Occipital lobe (tissue), 2 donors: ENCODE data around the gene EFCAB11. TPM values are rescaled to one million over a fixed set of nuclear protein-coding genes. Genes with fewer than 3 reads are reported as not detected.

ENCODE experiments used
- DNase-seq: peaks from one replicate; lab custom pipeline; 2025; lab: John Stamatoyannopoulos, UW
- total RNA-seq: library from RNA; depleted of rRNA; stranded (reverse); fragments of >200 nt; gene quantifications from one replicate; pipeline ENCODE4 v1.2.3, GENCODE V29; 2014

The EFCAB11 gene
- total RNA-seq, 1 donor from 2014 or later = 3.7 TPM

DNA sequence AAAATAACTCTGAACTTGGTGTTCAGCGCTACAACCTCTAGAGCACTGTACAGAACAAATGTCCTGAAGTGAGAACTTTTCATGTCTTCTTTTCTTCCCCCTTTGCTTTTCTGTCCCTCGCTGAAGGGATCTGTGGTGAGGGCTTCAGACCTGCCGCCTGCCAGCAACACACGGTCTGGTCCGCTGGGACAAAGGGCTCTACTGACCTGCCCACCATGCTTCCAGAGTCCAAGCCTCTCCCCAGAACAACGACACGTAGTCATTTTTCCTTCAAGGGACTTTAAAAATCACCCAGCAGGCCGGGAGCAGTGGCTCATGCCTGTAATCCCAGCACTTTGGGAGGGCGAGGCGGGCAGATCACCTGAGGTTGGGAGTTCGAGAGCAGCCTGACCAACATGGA lies 140.4 kb downstream of the EFCAB11 start:
- DNase-seq = no peak

DNA sequence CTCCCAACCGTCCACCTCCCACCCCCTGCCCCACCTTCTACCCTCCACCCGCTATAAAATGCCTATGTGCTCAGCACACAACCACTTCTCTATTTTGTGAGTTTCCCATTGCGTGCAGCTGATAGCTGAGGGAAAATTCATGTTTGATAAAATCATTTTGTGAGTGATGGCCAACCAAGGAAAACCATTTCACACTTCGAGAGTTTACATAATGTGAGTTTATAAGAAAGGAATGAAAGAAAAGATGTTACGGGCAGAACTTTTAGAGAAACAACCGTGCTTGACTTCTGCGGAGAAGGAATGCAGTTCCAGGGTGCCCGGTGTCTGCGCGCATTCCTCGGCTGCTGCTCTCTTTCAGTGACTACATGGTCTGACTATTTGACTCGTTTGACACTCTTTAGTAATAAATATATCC lies 140.9 kb downstream of the EFCAB11 start:
- no peak for DNase-seq

DNA sequence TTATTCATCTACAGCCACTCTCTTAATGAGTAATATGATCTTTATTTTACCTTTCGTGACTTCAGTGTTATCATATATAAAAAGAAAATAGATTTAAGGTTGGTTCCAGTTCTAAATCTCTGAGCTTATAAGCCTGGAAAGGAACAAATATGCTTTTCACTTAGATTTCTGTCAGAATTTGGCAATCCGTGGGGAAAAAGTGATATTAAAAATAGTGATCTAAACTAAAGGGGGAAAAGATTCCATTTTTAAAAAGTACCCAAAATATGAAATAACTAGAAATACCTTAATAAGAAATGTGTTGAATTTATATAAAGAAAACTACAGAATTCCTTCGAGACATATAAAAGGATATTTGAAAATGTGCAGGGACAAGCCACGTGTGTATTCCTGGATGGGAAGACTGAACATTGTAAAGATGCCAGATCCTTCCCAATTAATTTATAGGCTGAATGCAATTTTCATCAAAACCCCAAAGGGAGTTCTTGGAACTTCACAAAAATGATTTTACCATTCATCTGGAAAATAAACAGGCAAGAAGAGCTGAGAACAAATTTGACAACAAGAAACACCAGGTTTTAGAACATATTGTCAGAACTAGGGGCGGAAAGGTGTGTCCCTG lies 142.5 kb downstream of the EFCAB11 start:
- DNase-seq = no peak

DNA sequence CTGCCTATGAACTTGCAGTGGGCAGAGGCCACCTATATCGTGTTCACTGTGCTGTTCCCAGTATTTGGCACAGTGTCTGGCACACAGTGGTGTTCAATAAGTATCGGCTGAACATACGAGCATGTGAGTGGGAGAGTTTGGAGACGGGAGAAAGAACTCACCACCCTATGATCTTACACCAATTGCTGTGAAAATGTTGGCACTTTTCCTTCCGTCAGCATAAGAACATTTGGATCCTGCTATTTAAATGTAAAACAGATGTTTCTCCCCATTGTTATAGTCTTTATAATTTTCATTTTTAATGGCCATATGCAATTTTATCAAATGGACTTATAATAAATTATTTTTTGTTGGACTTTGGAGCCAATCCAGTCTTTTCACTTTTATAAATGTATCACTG lies 144.4 kb downstream of the EFCAB11 start:
- no peak for DNase-seq

DNA sequence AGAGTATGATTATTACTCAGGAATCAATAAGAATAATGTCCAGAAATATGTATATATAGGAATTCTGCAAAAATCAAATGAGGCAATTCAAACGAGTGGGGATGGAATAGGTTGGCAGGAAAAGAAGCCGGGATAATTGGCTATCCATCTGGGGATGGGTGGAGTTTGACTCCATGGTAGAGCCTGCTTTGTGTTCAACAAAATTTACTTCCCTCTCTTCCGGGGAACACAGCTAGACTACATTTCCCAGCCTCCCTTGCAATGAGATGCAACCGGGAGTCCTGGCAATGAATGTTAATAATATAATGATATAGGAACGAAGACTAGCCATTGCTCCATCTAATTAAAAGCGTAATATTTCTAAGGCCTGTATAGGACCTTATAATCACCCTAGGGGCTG lies 146.6 kb downstream of the EFCAB11 start:
- no peak for DNase-seq

DNA sequence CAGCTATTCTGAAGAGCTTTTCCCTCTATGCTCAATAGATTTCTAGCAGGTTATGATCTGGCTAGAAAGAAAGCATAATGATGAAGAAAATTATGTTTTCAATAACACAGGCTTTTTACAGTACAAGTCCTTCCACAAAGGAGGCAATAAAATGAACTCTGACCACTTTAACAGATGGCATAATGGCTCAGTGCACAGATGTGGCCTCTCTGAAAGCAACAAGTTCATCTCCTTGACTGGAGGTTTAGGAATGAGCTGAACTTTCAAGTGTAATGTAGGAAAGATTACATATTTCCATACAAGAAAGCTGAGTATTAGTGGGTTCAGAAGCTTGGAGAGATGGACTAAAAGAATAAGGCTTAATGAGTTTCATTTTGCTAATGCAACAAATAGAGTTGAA lies 147.4 kb downstream of the EFCAB11 start:
- no peak for DNase-seq

DNA sequence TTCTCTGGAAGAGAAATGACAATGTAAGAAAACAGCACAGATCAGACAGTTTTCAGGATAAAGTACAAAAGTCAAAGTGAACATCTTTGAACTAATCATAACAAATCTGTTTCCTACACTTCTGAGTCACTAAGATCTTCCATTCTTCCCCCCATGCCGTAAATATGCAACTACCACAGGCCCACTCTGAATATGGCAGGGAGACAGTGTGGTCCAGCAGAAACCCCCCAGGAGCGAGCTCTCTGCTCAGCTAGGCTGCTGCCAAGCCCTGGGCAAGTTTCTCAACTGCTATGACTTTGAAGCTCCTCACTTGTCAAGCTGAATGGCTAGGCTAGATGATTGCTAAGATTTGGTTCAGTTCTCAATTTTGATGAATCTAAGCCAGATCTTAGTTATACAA lies 148.1 kb downstream of the EFCAB11 start:
- no peak for DNase-seq

DNA sequence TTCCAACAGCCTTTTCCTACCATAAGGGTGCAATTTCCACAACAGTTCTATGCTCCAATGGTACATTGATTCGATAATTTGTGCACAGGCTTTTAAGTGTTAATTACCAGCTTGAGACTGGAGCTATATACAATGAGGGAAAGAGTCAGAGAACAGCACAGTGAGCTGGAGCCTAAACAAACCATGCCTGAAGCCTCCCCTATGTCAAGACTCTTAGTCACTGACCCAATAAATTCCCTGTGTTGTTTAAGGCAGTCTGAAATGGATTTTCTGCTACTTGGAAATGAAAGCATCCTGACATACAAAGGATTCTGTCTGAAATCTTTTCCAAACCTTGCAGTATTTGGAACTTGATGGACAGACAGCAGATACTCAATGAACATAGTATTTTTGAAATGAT lies 149.0 kb downstream of the EFCAB11 start:
- DNase-seq = no peak

DNA sequence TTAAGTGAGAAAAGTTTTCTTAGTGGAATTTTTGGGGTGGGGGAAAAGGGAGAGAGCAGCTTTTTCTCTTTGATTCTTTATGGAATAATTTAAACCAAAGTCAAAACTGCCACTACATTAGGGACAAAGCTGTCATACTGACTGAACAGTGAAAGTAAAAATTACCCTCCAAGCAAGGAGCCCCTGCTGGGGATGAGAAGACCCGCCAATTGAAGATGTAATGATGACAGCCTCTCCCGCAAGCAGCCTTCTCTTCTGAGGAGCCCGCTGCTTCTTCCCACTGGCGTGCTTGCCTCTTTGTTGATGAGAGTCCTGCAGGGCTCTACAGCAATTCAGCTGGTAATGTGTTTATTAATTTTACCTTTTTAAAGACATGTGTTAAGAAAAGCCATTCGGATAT lies 151.0 kb downstream of the EFCAB11 start:
- no peak for DNase-seq

DNA sequence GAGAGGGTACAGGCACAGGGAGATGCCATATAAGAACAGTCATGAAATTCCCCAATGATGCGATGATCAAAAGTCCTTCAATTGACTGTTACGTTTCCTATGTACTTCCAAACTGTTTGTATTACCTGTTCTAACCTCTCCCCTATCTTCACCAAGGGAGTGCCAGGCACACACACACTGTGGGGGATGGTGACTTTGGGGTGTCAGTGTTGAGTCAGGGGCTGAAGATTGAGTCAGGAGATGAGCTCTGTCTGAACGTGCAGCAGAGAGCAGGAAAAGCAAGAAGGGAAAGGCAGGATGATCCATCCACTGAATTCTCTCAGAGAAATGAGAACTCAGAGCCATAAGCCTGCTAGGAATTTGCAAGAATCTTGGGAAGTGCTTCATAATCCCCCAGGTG lies 153.4 kb downstream of the EFCAB11 start:
- DNase-seq = no peak

DNA sequence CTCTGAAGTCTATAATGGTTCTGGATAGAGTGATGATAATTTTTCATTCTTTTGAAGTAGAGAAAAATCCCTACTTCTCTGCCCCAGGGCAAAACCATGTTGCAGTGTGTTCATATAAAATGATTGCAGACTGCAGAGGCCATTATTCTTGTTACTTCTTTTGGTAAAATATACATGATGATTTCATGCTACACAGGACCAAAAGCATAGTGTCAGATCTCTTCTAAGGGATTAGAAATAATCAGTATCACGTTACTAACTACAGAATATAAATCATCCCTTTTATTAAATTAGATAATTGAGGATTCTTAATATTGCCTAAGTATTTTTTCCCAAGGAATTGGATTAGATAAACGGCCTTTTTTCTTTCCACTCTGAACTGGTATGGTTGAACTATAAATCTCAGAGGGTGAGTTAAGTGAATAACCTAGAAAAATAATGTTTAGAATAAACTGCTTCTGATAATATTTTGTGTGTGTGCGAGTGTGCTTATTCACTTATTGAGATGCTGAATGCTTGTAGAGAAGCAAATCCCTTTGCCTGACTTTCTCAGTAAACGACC lies 156.2 kb downstream of the EFCAB11 start:
- no peak for DNase-seq

DNA sequence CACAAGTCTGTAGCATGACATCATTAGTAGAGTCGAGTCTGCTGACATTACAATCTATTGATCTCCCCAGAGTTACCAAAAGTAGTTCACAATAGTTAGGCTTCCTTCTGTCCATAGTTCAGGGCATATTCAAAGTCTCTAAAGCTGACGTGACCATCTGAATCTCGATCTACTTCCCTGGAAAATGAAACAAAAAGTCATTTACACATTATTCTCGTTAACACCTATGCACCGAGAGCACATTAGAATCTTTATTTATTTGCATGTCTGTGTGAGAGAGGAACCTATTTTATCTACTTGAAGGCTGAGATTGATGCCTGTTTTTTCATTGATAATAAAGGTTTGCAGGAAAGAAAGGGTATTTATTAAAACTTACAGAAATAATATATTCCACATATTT lies 157.4 kb downstream of the EFCAB11 start:
- DNase-seq = no peak

DNA sequence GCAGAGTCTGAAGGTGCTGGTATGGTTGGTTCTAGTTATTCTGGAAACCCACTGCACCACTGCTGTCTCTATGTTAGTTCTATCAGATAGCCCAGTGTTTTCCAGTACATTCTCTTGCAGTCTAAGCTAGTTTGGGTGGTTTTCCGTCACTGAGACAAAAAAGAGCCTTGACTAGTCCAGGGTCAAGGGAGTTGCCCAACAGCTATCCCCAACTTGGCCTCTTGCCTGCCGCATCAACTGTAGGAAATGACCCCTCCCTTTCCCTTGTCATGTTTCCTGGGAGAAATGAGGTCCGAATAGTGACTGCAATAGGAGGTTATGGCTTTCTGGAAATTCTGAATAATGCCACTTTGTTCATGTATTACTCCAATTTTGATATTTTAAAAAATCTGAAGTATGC lies 160.4 kb downstream of the EFCAB11 start:
- DNase-seq = no peak

DNA sequence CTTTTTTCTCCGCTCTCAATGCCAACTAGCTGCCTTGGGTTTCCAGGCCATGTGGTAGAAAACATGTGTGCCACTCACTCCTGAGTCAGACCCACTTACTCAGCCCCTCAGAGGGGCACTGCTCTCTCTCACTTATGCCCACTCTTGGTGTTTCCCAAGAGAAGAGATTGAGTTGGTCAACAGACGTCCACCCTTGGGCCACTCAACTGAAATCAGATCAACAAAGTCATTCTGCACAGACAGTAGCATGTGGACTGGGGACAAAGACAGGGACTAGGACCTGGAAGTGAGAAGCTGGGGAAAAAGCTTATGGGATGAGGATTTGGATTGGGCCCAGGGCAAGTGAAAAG lies 161.2 kb downstream of the EFCAB11 start:
- DNase-seq = no peak

DNA sequence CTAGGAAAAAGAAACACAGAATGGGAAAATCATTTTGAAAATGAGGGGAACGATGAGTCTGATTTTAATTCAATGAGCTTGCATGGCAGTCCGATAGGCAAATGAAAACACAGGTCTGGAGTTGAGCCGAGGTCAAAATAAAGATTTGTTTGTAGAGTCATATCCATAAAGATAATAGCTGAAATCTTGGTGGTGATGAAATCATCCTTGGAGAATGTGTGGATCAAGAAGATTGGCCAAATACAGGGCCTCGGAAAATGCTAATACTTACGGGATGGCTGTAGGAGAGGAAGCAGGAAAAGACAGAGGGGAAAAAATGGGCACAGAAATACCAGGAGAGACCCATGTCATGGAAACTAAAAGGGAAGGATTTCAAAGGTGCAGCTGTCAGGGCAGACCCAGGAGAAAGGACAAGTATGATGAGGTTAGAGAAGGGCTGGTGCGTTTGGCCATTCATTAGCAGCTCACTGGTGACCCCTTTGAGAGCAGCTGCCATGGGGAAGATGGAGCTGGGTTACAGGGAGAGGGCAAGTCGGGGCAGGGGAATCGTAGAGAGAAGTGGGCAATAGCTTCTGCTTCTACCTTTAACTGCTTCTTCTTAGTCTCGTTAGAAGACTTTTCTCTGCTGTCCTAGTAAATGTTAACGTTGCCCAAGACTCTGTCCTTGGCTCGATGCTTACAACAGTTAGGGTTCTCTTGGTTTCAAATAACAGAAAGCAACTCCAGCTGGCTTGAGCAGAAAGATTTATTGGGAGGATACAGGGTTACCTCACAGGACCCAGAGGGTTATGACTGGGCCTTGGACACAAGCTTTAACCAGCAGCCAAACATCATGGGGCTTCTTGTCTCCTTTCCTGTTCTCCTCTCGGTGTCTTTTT lies 161.8 kb downstream of the EFCAB11 start:
- no peak for DNase-seq

DNA sequence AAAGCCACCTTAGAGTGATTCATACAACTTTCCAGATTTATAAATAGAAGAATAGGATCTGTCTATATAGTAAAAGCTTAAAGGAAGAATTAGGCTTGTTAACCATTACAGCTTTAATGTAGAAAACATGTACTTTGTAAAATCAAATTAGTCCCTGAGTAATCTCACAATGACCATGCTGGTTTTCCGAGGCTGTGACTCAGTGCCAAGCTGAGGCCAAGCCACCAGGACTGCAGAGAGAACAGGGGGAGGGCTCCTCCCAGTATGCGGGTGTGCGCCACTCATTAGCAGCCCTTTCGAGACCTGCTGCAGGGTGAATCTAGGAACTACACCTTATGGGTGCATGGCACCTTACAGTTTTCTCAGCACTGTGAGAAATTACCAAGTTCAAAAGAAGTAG lies 167.0 kb downstream of the EFCAB11 start:
- no peak for DNase-seq

DNA sequence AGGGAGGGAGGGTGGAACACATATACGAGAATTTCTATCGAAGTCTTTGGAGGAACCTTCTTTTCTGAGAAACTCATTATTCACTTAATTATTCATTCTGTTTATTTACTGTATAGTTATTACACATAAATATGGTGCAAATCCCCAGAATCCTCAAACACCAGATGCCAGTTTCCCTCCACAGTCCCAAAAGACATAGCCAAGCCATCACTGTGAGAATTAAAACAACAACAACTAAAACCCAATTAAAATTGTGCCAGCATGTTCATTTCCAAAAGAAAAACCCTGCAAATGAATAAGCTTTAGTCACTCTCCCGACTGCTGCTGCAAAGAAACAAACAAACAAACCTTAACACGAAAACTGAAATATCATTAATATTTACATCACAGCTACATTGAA lies 173.5 kb downstream of the EFCAB11 start:
- no peak for DNase-seq

DNA sequence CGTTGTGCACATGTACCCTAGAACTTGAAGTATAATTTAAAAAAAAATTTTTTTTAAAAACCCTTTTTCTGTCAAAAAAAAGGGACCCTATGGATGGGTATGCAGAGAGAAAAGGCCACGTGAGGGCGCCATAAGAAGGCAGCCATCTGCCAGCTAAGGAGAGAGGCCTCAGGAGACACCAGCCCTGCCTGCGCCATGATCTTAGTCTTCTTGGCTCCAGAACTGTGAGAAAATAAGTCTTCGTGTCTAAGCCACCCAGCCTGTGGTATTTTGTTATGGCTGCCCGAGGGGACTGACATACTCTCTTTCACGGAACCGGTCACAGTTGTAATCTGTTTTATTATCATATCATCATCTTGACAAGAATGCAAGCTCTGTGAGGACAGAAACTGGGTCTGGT lies 174.8 kb downstream of the EFCAB11 start:
- no peak for DNase-seq

DNA sequence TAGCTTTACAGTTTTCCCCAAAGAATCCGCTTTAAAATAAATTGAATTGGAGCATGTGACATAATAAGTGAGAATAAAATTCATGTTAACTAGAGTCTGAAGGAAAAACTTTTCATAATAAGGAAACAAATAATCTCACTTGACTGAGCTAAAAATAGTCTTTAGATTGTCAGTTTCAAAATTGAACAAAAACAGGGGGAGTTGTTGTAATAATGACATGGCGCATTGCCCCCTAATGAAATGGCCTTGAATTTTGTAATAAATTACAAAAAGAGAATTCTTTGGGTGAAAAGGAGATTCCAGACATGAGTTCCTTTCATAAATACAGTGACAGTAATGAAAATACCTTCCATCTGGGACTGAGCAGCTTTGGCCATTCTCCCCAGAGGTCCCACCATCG lies 178.6 kb downstream of the EFCAB11 start:
- no peak for DNase-seq

DNA sequence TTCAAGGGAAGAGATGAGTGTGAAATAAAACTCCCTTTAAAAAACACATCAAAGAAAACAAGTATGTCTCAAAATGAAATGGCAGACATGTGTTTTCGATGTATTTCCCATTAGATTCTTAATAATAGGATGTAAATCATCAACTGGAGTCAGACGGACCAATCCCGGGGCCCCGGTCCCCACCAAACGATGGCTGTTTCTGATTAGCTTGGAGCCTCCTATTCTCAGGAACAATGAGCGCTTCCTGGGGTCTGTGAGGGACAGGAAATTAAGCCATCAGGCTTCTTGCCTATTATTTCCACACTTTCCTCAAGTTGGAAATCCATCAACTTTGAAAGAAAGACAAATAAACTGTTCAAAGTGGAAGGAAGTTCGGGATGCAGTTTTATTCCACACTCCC lies 179.4 kb downstream of the EFCAB11 start:
- DNase-seq = no peak

DNA sequence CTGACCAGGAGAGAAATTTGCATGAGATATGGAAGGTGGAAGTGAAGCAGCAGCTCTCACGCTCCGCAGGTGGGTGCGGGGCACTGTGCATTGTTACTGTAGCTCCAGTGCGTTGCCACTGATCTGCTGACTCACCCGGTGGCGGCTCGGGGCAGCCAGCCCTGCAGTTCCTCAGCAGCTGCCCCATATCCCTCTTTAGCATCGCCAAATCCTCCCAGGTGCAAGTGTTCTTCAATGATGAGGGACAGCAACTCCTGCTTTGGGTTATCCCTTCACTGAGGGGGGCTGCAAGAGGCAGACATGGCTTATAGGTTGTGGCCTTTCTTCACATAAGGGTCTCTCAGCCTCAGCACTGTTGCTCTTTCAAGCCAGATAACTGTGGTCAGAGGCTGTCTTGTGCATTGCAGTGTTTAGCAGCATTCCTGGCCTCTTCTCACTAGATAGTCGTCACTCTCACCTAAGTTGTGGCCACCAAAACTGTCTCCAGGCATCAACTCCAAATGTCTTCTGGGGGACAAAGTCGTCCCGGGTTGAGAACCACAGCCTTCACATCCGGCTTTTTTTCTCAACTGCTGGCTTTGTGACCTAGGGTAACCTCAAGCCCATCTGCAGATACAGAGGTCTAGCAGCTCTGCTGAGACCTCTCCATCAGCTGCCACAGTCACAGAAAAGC lies 180.8 kb downstream of the EFCAB11 start:
- DNase-seq = no peak

DNA sequence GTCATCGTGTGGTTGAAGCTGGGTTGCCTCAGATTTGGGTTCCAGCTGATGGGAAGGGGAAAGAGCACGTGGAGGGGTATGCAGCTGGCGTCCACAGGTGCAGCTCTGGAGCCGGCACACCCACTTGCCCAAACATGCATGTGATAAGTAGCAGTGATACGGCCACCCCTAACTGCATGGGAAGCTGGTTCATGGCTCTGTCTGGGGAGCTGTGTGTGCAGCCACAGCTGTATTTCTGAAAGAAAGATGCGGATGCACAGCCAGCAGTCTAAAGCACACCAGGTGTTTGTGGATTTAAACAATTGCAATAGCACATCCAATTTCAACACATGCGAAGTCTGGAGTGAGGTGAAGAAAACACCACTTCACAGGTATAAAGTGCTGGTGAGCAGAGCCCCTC lies 181.4 kb downstream of the EFCAB11 start:
- no peak for DNase-seq
